ENCODE data around the gene TMEM109.

Gene TMEM109

DNA sequence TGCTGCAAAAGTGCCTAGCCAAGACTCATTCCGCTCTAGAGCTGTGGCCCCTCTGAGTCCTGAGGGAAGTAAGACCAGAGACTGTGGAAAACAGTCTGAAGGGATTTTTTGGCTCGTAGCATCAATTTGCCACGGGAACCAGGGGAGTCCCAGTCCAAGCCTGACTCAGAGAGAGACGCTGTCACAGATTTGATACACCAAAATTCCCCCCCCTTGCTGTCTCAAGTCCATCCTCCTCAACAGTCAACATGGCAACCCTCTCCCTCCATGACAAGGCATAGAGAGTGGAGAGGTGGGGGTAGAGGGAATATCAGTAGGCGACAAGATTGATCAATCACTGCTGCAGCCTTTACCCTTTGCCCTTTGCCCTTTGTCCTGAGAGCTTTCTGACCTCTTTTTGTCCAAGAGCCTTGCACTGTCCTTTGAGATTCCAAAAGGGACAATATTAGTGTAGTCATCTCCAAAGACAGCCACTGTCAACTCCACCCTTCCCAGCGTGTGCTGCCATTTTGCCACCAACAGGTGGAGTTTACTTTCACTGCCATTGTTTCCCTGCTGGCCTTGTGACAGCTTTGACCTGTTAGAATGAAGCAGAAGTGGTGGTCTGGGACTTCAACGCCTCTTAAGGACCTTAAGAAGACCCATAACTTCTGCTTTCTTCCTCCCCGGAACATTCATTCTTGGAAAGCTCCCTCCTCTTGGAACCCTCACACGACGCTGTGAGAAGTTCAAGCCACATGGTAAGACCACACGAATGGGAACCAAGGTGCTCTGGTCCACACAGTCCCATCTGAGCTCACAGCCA, 30.7 kb downstream of the TMEM109 start:
- no peak for DNase-seq

DNA sequence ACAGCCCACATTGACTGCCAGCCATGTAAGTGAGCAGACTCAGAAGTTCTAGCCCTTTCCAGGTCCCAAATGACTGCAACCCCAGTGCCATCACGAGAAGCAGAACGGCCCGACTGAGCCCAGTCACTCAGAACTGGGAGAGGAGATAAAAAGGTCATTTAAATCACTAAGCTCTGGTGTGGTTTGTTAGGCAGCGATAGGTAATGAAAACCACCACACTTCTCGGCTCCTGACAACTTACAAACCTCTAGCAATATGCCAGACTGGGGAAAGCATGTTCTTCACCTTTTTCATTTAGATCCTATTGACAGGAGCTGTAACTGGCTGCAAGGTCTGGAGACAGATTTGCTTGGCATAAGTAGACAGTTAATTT, 31.3 kb downstream of the TMEM109 start:
- no peak for DNase-seq

DNA sequence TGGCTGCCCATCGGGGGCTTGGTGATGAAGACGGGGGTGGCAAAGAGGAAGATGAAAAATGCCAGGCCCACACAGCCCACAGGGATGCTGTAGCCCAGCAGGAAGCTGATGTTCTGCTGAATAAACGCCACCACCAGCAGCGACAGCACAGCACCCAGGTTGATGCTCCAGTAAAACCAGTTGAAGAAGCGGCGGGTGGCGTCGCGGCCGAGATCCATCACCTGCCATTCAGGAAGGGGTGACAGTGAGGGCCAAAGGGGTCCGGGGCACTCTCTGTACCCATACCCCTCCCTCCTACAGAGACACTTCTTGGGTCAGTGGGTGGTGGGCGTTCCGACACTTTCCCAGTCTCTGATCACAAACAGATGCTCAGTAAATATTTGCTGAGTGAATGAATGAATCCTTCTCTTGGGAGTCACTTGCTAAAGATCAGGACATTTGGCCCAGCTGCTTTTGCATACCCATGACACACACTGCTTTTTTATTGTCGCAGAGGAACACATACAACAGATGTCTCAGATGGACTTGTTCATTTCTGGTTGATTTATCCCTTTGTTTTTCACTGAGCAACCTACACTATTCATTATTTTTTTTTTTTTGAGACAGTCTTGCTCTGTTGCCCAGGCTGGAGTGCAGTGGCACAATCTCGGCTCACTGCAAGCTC, 32.8 kb downstream of the TMEM109 start:
- DNase-seq: no peak

DNA sequence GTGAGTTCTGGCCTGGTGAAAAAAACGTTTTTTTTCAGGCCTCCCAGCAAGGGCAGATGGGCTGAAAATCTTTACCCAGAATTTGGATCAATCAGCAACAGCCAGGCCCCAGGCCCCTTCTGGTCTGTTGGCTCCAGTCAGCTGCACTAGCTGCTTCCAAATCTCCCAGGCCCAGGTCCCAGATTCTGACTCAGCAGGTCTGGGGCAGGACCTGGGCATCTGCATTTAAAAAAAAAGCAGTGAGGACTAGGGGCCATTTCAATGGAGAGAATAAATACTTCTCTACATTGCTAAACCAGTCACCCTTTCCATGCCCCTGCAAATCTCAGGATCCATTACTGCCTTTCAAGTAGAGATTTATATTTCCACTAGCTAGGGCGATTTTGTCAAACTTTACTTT, 33.7 kb downstream of the TMEM109 start:
- no peak for DNase-seq

DNA sequence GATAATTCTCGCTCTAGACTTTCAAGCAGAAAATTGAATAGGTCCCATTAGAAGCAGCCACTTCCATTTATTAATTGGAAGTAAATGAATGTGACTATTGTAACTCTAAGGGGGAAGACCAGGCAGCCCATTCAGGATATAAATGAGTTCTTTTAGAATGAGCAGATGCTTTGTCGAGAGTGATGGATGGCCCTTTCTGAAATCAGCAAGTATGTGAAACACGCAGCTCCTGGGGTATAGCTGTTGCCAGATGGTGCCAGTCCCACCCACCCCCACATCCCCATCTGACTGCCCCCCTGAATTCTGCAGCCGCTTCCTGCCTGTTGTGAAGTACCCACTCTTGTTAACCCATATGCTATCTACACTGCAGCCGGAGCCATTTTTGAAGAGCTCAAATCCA, 34.3 kb downstream of the TMEM109 start:
- no peak for DNase-seq

DNA sequence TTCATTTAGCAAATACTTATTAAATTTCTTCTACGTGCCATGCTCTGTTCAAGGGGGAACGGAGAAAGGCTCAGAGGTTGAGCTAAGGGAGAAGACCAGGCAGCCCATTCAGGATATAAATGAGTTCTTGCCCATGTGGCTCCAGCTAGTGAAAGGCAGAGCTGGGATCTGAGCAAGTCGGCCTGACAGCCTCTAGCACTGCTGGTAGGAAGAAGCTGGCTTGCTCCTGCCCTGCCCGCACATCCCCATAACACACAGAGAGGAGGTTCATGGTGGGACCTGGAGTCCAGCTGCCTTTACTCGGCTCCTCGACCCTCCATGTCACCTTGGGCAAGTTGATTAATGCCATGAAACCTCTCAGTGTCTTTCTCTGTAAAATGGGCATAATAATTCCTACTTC, 36.1 kb downstream of the TMEM109 start:
- DNase-seq: no peak

DNA sequence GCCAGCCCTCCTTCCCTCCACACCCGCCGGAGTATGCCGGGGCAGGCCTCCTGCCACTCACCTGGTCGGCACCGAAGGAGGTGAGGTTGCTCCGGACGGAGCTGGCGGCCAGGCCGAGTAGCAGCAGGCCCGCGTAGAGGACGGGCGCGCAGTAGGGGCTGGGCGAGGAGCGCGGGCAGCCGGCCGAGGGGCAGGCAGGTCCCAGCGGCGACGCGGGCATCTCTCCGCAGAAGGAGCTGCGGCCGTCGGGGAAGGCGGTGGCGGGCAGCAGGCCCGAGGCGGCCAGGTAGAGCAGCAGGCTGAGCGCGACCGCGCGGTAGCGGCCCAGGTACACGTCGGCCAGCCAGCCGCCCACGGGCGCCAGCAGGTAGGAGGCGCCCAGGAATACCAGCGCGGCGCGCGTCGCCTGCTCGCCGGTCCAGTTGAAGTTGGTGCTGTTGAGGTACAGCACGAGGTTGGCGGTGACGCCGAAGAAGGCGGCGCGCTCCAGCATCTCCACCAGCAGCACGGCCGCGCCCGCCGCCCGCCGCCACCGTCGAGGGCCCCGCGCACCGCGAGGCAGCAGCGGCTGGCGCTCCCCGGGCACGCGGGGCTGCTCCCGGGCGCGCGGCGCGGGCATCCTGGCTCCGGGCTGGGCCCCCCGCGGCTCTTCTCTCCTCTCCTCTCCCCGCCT, 37.1 kb downstream of the TMEM109 start:
- DNase-seq: no peak

DNA sequence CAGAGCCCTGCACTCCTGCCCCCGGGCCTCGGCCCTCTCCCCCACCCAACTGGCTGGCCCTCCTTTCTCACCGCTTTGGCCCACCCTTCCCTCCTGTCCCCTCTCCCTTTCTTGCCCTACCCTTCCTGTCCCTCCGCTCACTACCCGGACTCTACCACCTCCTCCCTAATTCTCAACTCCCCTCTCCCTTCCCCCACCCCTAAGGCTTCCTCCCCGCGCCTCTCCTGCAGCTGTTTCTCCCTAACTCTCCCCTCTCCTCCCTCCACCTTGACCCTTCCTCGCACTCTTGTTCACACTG, 37.6 kb downstream of the TMEM109 start:
- DNase-seq: no peak

DNA sequence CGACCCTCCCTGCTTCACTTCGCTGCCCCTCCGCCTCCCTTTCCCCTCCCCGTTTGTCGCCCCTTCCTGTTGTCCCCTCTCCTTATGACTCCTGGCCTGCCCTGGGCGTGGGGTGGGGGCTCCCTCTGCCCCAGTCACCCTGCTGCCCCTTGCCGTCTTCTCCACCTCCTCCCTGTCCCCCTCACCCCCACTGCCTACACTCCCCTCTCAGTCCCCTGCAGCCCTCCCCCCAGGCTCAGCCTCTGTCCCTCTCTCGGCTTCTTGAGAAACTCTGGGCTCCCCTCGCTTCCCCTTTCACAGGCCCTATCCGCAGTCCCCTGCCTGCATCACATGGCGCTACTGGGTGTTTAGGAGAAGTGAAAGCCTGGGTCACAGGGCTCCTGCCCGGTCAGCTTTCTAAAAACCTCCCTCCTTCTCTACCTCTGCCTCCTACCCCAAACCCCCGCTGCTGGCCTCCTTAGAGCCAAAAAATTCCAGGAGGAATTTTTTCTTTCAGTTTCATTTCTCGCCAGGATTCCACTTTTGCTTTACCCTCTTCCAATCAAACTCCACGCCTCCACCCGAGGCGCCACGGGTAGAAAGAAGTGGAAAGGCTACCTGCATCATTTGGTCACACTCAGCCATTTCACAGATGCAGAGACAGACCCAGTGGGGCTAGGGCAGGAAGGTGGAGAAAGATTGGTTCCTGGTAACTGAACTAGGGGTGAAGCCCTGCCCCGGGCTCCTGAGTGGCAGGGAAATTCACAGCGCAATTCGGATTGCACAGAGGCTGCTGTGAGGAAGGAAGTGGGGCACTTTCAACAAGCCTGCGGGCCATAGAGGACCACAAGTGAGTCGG, 38.2 kb downstream of the TMEM109 start, which contains the start of gene SLC15A3:
Gene SLC15A3, minus strand, starts transcription at position 273 of the 838 bp plus-strand sequence. CDS start 625 bp downstream, outside the sequence.
- DNase-seq: peak; percentile 29

DNA sequence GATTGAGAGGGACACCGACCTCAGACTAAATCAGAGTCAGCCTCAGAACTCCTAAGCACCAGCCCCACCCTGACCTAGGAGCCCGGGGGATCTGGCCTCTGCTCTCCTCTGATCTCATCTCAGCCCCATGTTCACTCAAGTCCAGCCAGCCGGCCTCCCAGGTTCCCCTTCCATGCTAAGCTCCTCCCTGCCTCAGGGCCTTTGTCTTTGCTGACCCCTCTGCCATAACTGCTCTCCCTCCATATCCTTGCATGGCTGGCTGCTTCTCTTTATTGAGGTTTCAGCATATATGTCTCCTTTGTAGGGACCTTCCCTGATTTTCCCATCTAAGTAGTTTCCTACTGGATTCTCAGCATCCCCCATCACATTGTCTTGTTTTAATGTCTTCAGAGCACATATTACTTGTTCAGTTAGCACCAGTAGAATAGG, 38.8 kb downstream of the TMEM109 start:
- no peak for DNase-seq

DNA sequence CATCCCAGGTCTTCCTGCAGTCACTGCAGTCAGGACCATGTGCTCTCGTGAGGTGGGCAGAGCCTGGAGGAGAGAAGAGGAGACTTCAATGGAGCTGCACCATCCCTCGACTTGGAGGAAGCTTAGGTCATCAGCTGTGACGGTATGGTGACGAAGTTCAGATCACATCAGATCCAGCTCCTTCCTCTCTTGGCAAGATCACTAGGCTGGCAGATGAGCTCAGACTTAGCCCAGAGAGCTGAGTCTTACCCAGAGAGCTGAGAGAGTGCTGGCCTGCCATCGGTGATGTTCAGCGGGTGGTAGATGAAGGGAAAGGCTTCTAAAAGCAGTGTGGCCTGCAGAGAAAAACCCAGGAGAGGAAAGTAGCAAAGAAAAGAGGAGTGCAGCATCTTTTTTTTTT, 39.8 kb downstream of the TMEM109 start:
- DNase-seq: no peak

DNA sequence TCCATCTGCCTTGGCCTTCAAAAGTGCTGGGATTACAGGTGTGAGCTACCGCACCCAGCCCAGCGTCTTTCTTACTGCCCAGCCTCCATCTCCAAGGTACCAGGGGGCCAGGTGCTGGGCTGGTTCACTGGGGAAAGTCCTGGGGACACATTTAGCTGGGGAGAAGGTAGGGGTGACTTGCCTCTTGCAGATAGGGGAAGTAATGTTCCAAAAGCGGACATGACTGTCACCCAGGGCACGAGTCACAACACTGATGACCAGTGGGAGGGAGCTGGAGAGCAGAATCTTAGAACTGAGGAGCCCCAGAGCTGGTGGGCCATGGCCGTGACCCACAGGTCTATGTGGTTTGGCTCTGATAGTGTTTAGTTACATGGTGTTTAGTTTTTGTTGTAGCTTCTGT, 40.5 kb downstream of the TMEM109 start:
- no peak for DNase-seq

DNA sequence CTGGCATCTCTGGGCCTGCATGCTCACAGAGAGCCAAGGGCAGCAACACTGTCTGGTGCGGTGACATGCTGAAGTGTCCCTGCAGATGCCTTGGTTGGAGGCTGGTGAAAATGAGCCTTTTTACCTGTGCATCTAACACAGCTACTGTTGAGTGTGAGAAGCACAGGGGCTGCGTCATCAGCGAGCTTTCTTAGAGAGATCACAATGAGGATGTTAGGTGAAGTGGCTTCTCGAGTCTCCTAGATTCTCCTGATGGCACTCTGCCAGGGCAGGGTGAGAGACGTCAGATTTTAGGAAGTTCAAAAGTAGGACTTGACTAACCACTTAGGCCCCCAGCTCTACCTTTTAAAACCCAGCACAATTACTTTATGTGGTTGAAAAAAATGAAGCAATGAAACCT, 41.6 kb downstream of the TMEM109 start:
- no peak for DNase-seq

DNA sequence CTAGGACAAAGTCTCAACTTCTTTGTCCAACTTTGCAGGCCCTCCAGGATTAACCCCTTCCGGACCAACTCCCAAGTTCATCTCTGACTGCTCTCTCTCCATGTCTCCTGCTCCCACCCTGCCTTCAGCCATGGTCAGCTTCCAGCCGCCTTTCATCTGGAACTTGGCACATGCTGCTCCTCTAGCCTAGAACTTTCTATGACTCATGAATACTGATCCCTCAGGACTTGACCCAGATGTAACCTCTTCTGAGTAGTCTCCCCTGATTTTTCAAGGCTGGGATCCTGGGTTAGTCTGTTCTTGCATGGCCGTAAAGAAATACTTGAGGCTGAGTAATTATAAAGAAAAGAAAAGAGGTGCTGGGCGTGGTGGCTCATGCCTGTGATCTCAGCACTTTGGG, 43.2 kb downstream of the TMEM109 start:
- no peak for DNase-seq

DNA sequence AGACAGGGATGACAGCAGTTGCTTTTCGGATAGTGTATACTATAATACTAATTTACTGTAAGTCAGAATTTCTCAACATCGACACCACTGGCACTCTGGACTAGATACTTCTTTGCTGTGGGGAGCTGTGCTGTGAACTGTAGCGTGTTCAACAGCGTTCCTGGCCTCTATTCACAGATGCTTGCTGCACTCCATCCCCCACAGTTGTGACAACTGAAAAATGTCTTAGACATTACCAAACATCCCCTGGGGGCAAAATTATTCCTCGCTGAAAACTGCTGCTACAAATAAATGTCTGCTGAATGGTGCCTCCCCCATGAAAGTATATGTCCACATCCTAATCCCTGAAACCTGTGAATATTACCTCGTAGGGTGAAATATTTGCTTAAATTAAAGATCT, 45.5 kb downstream of the TMEM109 start:
- DNase-seq: no peak

DNA sequence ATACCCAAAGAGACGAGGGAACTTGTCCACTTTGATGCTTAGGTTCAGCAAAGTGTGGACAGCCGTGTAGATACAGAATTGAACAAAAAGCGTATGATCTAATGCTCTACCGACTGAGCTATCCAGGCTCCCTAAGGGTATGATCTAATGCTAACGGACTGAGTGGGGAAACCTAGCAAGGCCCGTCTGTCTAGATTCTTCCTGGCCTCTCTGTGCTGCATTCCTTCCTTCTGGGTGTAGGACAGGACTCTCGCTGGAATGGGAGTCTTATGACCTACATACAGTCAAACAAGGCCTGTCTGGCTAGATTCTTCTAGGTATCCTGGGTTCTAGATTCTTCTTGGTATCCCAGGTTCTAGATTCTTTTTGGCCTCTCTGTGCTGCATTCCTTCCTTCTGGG, 46.4 kb downstream of the TMEM109 start:
- DNase-seq: no peak

DNA sequence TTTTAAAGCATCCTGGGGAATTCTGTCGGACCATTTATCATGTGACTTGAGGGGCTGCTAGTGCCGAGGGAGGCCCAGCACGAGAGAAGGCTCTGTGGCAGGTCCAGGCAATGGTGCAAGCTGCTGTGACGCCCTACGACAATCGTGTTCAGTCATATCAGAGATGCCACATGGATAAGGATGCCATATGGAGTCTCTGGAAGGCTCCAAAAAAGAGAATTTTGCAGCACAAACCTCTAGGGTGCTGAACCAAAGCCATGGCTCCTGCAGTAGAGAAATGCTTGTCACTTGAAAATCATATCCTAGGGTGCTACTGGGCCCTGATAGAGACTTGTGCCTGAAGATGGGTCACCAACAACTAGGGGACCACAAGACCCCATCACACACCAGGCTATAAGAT, 50.8 kb downstream of the TMEM109 start:
- DNase-seq: no peak

DNA sequence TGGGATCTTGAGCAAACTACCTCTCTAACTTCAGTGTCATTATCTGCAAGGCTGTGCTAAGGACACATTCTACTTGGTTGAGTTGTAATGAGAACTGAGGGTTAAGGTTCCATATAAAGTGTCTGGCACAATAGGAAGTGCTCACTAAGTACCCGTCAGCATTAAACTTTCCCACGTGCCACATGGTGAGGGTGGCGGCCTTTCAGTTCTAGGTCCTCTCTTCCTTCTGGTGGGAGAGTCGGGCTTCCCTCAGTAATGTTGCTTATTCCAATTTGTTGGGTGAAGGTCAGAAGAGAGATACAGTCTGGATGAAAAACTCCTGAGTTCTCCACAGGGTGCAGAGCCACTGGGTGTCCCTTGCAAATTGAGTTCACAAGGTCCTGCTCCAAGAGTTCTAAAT, 52.9 kb downstream of the TMEM109 start:
- no peak for DNase-seq

DNA sequence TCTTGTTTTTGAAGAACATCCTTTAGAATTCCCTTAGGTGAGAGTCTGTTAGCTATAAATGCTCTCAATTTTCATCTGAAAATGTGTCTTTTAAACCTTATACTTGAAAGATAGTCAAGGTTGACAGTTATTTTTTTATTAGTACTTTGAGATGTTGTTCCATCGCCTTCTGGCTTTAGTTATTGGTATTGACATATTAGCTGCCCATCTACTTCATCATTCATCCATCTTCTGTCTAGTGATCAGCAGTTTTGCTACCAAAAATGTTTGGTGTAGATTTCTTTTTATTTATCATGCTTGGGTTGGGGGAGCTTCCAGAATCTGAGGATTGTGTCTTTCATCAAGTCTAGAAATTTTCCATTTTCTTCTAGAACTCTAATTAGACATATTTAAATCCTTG, 54.3 kb downstream of the TMEM109 start:
- DNase-seq: no peak

DNA sequence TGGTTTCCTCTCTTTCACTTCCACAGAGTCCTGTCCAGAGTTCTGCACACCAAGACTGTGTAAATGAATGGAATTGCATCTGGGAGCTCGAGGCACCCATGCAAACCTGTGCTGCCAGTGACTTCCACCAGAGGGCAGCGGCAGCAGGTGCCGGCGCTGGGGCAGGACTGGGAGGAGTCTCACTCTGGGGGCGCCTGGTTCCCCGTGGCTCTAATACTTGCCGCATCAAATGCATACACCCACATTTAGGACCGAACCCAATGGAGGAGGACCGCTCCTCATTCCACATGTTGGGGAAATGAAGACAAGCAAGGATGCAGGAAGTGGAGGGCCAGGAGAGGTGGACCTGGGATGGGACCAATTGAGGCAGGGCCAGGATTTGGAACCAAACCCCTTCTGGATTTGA, 56.4 kb downstream of the TMEM109 start:
- peak; percentile 84 for DNase-seq

DNA sequence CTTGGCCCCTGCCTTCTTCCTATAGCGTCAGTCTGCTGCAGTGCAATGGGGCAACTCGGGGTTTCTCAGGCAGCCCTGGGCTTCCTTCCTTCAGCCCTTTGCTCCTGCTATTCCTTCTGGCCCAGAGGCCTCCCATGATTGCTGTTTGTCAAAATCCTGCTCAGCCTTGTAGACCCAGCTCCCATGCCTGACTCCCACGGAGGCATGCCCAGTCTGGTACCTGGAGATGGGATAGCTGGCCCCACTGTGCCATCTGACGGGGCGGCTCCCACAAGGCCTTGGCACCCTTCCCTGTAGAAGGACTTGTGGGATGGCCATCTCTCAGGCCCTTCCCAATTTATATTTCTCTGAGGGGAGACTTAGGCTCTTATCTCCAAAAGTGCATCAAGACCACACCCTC, 56.9 kb downstream of the TMEM109 start:
- no peak for DNase-seq

DNA sequence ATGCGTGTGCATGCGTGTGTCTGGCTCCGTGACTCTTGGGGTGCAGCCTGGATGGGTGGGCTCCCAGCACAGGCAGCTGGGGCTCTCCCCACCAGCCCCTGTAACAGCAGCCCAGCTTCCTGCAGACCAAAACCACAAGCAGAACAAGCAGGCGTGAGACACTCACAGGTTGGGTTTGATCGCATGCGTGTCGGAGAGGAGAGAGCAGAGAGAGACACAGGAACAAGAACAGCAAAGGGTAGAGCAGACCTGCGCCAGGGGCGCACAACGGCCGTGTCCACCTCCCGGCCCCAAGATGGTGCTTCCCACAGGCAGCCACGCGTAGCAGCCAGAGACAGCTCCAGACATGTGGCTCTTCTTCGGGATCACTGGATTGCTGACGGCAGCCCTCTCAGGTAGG, 57.6 kb downstream of the TMEM109 start, which contains the start of gene CD6:
Gene CD6, plus strand, starts transcription at position 161 of the 400 bp plus-strand sequence. Its CDS starts 186 bp downstream, at position 347.
- DNase-seq: peak; percentile 74

Measured in stimulated activated CD4-positive, alpha-beta T cell treated with anti-CD3 and anti-CD28 coated beads, Interleukin-1b, Interleukin-23, amount 100 ng/mL, for 48 hours (primary cell).